ENCODE results near the gene ANO6.
"Not testable (repeated sequence)": the region's sequence is repeated elsewhere in the genome, so short reads cannot be mapped to it uniquely, and the experiment has no call there.

ANO6 gene

DNA sequence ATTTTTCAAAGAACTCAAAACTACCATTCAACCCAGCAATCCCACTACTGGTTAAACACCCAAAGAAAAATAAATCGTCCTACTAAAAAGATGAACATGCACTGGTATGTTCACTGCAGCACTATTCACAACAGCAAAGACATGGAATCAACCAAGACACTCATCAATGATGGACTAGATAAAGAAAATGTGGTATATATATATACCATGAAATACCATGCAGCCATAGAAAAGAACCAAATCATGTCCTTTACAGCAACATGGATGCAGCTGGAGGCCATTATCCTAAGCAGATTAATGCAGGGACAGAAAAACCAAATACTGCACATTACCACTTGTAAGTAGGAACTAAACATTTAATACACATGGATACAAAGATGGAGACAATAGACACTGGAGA lies 3.8 kb upstream of the ANO6 start:
- no peak for DNase-seq

DNA sequence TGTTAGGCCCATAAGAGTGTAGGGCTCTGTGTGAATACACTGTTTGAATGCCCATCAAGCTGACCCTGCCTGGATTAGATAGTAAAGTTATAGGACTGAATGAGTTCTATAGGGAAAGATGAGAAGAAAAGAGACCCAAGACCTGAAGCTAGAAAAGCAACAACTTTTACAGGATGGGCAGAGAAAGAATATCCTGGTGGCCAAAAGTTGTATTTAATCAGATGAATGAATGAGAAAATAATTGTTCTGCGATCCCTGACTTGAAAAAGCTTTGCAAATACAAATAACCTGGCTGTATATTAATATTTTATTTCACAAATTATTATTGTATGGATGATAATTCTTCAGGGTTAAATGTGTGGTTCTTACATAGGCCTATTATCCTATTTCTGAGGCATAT lies 2.8 kb upstream of the ANO6 start:
- no peak for DNase-seq

DNA sequence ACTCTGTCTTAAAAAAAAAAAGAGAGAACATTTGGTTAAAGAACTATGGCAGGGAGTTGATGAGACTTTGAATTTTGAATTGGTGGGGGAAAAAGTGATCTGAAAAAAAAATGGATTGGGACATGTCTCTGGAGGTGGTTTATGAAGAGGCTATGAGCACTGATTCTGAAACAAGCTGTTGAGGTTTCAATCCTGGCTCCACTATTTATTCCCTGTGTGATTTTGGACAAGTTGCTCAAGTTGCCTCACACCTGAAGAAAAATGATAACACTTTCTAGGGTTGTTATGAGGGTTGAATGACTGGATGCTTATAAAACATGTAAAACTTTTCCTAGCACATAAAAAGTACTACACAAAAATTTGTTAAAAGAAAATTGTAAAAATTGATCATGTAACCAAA lies 1.8 kb upstream of the ANO6 start:
- DNase-seq = no peak

DNA sequence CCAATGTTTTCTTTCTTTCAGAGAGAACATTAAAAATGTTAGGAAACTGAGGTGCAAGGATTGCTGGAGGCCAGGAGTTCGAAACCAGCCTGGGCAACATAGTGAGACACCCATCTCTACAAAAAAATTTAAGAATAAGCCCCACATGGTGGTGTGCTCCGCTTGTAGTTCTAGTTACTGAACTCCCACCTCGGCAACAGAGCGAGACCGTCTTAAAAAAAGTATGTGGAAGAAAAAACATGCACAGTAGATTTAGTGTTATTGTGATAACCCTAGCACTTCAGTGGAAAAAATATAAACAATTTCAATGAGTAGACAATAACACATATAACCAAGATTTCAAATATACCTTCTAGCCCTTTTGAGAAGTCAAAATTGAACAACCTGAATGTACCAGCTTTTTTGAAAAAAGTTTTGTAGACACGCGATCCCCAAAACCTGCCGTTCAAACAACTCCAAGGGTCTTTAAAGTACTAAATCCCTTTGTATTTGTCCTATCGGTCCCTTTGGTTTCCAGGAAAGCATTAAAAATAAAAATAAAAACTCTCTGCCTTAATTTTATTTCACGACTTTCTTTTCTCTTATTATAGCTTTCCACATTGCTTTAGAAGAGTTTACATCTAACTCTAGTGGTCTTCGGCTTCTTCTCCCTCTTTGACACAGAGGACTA lies 1.0 kb upstream of the ANO6 start:
- DNase-seq = no peak

DNA sequence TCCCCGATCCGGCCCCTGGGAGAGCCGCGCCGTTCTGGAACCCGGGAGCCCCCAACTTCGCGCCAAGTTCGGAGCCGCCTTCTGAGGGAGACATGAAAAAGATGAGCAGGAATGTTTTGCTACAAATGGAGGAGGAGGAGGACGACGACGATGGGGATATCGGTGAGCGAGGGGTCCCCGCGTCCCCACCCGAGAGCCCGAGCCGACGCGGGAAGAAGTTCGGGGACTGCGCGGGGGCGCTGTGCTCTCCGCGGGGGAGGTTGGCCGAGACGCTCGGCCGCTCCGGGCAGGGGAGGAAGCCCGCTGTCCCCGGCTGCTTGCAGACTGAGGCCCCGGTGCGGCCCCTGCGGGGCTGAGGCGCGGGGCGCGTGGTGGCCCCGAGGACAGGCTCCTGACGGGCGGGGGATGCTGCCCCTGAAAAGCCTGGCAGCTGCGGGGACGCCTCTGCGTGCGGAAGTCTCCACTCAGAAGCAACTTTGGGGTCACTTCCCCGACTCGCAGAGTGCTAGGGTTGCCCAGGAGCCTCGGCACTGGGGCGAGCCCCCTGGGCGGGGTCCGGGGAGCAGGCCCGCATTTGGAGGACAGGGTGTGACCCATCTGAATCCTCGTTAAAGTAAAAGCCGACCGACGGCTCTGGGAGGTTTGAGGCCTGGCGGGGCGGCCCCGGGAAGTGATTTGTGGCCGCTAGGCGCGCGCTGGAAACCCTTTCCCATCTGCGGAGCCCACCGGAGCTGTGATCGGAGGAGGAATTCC lies 511 bp downstream of the ANO6 start:
- peak; percentile 56 for DNase-seq

DNA sequence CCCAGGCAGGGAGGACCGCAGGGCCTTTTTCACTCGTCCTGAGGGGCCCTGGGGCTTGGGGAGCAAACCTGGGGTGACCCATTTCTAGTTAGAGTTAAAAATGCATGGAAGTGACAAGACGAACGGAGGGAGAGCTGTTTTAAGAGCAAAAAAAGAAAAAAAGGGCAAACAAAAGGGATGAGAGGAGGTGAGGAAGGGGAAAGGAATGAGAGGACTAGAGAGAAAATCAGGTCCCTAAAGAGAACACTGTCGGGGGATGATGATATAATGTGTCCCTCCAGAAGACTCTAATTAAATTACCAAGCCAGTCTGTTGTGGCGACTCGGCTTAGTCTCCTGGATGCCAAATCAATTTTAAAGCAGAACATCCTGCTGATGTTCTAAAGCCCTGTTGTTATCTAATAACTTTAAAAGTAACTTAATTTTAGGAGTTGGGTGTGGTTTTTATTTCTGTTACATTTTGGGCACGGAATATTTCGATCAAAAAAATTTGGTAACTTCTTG lies 1.1 kb downstream of the ANO6 start:
- no peak for DNase-seq

DNA sequence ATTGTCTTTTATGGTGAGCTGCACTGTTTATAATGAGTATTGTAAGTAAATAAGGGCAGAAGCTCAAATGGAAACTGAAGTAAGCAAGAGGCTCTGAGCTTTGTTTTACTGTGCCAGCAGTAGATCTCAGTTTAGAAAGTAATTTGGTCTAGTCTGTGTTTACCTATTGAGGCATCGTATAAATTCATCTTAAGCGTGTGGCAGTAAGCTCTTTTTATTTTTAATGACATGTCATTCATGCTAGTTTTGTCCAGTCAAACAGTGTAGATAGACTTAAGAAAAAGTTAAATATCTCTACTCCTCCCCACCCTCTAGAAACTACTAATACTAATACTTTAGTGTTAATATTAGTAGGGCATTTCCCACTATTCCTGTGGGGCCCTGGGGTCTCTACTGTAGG lies 2.0 kb downstream of the ANO6 start:
- DNase-seq = no peak

DNA sequence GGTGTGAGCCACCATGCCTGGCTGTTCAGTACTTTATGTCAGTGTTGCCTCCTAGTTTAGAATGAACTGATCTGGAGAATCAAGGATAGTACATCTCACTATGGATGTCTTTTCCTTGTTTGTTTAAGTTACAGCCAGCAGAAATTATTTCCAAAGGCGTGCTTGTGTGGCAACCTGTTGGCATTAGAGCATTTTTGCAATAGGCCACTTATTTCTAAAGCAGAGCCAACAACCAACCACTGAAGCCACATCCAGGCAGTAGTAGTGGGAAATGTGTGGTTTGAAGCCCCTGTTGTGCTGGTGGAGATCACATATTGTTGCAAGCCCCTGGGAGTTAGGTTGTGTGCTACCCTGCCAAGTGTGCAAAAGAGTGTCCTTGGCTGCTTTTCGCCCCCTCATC lies 3.7 kb downstream of the ANO6 start:
- DNase-seq = no peak

DNA sequence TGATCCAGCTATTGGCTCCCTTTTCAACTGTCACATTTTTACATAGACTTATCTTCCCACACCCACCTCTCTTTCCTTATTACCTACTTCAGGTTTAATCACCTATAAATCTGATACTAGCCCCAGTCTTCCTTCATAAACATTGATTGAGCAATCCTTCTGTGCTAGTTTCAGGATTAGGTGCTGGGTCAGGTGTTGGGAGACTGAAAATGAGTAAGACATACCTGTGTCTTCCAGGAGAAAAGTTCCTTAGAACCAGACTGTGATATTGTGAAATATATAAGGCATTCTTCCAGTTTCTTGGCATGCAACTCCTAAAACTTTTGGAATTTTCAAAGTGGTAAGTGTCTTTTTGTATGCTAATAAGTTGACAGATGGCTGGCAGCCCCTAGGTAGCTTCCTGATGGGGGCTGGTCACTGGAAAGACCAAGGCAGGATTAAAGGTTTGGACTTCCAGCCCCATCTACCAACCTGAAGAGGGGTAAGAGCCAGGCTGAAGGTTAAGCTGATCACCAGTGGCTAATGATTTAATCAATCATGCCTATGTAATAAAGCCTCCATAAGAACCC lies 4.6 kb downstream of the ANO6 start:
- no peak for DNase-seq

DNA sequence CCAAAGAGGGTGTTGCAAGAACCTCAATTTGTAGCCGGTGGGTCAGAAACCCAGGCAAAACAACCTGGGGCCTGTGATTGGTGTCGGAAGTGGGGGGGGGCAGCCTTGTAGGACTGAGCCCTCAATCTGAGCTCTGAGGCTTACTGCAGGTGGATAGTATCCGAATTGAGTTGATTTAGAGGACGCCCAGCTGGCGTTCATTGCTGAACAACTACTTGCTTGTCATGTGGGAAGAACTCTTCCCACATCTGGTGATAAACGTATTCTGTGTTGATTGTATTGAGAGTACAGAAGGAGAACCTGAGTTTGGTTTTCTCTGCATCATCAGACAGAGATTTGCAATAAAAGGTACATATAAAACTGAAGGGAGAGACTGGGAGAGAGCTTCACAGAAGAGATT lies 5.1 kb downstream of the ANO6 start:
- DNase-seq = no peak

DNA sequence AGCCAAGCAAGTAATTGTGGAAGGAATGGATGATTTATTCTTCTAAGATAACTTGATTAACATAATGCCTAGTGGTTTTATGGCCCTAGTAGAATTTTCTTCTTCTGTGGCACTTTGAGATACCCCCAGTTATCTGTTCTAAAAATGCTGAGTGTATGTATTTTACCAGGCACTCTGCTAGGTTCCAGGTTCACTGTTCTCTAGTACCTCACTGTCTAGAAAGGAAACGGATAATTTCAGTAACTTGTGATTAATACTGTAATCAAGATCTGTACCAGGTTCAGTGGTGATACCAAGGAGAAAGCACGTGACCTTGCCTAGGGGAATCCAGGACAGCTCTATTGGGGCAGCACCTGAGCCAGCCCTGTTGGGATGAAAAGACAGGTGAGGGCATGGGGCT lies 8.0 kb downstream of the ANO6 start:
- no peak for DNase-seq

DNA sequence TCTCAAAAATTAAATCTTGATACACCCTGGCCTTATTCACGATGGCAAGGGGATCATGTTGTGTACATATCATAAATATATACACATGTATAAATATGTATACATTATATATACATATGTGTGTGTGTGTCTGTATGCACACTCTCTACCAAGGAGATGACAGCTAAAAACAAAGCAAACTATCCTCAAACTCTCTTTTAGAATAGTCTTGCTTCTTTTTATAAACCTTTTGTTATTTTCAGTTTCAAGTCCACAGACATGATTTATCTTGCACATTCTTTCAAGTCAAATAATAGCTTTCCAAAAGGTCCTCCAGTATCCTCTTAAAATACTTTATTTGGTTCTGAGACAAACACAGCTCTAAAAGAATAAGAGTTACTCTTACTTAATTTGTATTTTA lies 8.4 kb downstream of the ANO6 start:
- DNase-seq = no peak

DNA sequence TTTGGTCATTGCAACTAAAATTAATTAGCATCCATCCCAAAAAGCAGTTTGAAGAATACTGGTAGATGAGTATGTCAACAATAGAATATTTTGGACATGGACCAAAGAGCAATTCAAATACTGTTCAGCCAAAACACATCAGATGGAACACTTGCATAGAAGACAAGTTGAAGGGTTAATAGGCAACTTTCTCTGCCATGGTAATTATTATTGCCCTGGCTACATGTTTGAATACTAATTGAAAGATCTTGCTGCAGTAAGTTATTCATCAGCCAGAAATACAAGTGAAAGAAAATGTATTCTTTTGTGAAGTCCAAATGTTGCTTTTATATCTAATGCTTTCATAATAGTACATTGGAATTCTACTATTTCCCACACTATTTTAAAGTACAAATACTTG lies 10.1 kb downstream of the ANO6 start:
- DNase-seq = no peak

DNA sequence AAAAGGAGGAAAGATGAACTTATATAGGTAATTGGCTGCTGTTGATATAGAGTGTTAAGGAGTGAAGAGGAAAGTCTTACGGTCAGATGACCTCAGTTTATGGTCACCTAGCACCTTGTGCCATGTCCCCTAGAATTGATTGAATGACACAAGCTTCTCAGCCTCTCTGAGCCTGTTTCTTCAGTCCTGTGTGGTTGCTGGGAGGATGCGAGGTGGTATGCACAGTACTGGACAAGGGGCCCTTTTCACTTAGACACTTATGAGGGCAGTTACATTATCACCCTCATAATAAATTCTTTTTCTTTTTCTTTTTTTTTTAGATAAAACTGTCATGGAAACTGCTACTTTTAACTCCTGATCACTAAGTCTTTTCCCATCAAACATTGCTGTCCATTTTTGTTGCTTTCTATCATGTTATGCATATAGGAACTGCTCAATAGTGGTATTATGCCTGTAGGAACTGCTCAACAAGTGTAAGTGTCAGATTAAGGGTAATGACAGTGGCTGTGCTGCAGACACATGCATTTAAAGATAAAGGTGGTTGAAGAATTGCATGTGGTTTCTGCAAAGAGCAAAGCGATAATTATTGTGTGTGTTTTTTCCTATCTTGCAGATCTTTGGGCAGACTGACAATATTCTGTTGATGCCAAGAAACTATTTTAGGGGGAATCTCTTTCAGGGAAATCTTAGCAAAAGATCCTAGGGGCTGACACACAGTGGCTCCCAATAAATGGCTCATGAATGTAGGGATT lies 11.6 kb downstream of the ANO6 start:
- no peak for DNase-seq

DNA sequence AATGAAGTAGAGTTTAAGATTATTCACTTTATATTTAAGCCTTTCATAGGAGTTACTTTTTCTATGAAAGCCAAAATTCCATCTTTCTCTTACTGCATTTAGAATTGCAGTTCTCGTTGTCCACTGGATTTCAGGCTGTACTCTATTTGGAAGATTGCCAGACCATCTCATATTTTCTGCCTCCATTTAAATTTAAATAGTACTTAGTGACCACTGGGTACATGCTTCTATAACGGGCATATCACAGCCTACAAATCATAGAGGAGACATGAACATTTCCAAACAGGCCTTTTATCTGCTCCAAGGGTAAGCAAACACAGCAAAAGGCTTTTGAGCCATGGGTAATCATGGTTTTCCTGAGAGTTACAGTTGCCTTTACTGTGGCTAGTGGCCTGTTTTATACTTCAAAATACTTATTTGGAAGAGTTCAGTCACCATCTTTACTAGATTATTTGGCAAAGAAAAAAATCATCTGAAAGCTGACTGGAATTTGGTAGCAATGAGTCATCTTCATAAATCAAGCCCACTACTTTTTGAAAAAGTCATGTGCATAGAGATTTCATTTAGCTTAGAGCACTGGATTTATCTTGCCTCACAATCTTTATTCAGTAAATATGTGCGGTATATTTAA lies 15.7 kb downstream of the ANO6 start:
- DNase-seq = peak; percentile 17

DNA sequence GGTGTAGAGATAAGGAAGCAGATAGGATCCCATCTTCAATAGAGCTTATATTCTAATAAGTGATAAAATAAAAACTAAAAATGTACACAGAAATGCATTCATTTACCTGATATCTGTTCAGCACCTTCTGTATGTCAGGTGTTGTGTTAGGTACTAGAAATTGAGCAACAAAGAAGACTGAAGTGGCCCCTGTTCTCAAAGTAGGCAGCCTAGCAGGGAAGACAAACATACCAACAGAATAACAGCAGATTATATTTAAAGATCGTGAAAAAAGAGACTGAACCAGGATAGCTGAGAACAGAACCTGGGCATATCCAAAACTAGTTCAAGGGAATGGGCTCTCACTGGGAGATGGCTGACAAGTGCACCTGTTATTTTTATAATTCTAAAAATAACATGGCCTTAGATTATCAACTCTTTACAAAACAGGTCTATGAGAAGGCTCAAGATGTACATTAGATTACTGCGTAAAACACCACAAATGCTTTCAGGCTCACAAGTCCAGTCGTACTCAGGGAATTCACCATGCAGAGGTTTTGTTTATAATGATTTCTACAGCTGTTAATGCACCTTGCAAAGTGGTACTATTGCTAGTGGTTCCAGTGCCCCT lies 16.4 kb downstream of the ANO6 start:
- no peak for DNase-seq

DNA sequence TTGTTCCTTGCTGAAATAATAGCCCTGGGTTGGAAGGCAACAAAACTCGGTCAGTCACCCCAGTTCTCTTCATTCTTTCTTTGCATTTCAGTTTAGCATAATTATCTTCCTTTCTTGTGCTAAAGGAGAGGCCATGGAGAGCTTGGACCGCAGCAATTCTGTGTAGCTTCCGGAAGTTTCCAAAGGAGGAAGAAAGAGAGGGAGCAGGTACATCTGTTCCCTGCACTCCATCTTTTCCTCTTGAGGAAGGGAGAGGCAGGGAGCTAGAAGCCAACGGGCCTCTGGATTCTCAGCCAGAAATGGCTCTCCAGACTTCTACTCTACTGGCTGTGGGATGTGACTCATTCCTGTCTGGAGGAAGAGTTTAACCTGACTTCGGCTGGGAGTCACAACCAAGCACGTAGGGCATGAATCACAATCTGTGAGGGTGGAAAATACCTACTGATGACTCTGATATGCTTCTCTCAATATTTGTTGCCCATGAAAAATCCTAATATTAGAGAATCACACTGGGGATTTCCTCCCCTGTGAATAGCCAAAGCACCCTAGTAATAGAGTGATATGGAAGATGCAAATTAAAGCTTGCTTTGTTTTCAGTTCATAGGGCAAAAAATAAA lies 17.0 kb downstream of the ANO6 start:
- no peak for DNase-seq

DNA sequence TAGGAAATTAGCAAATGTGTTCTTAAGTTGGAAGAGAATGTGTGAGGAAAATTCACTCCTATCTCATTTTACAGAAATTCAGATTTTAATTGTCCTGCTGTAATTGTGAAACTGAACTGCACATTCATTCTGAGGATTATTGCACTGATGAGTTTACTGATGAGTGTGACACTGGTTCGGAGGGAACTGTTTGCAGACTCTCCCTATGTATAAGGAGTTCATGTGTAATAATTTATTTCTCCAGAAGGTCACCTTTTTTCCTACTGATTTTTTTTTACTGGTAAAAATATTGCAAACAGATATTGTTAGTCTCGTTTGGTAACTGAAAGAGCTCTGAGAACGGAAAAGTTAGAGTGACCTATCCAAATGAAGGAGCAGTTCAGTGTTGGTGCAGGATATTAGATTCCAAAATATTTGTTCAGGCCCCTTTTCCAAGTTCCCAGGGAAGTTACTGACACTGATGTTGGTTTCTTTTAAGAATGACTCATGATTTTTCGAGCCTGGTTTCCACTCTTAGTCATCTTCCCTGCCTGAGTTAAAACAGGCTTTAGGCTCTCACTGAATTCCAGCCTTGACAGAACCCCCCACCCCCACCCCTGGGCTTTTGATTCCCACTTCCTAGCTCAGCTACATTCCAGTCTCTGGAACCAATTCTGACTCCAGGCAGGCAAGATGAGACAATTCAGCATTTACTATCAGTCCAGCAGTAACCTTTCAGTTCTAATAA lies 18.4 kb downstream of the ANO6 start:
- no peak for DNase-seq

DNA sequence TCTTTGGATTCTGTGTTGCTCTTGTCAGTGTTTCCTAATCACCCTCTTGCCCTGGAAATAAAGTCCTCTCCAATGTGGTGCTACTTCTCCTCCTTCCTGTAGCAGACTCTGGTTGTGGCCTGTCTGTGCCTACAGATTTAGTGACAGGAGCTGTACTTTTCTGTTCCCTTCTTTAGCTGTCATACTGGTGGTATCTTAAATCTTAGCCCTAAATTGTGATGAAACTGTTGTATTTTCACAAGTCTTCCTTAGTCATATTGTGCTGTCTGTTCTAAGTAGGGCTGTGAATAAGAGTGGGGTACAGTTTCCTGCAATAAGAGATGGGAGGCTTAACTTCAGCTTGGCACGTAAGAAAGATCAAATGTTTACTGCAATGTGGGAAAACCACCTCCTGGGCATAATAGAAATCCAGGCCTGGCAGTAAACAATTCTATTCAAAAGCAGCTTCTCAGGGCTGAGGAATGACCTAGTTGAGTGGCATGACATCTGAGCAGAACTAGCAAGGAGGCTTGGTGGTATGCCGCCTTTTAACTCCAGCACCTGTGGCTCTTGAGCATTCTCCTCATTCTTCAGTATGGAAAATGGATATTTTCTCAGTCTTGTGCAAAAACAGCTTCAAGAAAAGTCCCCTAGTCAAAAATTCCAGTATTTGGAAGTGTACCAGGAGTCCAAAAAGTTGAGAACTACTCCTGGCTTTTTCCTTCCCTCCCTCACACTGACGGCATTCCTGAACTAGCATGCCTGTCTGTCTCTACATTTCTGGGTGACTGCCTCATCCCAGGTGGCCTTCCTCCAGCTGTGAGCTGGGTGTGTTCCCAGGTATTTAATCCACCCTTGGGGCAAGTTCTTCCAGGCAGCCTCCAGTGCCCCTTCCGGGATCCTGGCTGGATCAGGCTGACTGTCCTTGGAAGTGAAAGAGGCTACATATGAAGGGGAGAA lies 19.5 kb downstream of the ANO6 start:
- DNase-seq = no peak

DNA sequence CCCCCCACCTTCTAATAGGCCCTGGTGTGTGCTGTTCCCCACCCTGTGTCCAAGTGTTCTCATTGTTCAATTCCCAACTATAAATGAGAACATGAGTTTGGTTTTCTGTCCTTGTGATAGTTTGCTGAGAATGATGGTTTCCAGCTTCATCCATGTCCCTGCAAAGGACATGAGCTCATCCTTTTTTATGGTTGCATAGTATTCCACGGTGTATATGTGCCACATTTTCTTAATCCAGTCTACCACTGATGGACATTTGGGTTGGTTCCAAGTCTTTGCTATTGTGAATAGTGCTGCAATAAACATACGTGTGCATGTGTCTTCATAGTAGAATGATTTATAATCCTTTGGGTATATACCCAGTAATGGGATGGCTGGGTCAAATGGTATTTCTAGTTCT lies 20.5 kb downstream of the ANO6 start:
- not testable (repeated sequence) for DNase-seq

Data from NCI-H1092 (cell line).